ENCODE measurements around the gene ABHD17A.

- TF ChIP-seq POLR2A (IDR thresholded peaks at IDR 0.05) = no peak
- no peak for TF ChIP-seq CTCF (IDR thresholded peaks at IDR 0.05)
Observed at GRCh38 chr19:1908364-1908678, 23.0 kb upstream of the ABHD17A start.
